H1 (cell line): ENCODE results near the gene ZNF513. TPM values are rescaled to one million over a fixed set of nuclear protein-coding genes. Genes with fewer than 3 reads are reported as not detected.

ENCODE experiments used
- CHD7 ChIP-seq: fragments of 300-600 bp; sonication (generic); IDR thresholded peaks from 2 replicates; pipeline ENCODE4 v1.7.1; 2012; ENCODE audit warnings: low read length, moderate library complexity, mild to moderate bottlenecking, inconsistent platforms; ENCODE audit not compliant: insufficient replicate concordance
- polyA plus RNA-seq, 7 experiments: library from polyadenylated mRNA; depleted of rRNA in 3 of 7; stranded (reverse) in 5 of 7; unstranded in 2 of 7; fragments of >200 nt in 5 of 7; fragments of 200-250 nt in 2 of 7; gene quantifications; 1 replicate in 5 of 7; 2 replicates in 1 of 7; 4 replicates in 1 of 7; pipeline versions ENCODE4 v1.2.1 to v1.2.3, GENCODE V29; 2011 to 2013; ENCODE audit warnings: missing spikeins in 2 of 7, mixed read lengths in 2 of 7
- total RNA-seq: library from RNA; stranded (reverse); fragmentation: NEBNext Ultra II Directional; extraction: Animal tissue kit (Norgen Biotek cat#: 25700); gene quantifications from 2 replicates; pipeline ENCODE4 v1.2.1, GENCODE V29; 2021

ZNF513 gene
- total and polyA plus RNA-seq, 2 of the 8 experiments (the other 6 are each of a cell fraction or from before 2014, with no cell fraction given): 17.3 to 29.5 TPM

- no peak for TF ChIP-seq CHD7
Measured at GRCh38 chr2:27400348-27401135, 20.0 kb upstream of the ZNF513 start (continued).
